Measurements from ENCODE around the gene MRPL55.

DNA sequence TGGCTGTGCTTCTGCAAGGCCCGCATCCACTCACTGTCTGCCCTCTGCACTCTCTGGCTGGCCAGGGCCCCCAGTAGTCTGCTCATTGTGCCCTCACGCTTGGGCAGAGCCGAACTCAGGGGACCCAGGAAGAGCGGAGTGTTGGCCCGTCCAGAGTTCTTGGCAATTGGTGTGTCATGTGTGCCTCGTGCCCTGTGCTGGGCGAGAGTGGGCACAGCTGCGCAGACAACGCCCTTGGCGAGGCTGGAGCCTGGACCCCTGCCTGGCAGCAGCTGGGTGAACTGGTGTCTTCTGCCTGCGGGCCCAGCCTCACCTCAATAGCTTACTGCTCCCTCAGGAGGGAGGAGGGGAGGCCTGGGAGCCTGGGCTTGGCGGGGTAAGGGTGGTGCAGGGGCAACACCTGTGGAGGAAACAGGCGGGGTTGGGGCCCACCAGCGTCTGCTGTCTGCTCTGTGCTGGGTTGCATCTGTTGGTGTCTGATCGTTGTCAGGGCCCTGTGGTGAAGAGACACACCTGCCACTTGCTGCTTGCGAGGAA is 33.1 kb upstream of the MRPL55 start:
- TF ChIP-seq, protein P1, sequence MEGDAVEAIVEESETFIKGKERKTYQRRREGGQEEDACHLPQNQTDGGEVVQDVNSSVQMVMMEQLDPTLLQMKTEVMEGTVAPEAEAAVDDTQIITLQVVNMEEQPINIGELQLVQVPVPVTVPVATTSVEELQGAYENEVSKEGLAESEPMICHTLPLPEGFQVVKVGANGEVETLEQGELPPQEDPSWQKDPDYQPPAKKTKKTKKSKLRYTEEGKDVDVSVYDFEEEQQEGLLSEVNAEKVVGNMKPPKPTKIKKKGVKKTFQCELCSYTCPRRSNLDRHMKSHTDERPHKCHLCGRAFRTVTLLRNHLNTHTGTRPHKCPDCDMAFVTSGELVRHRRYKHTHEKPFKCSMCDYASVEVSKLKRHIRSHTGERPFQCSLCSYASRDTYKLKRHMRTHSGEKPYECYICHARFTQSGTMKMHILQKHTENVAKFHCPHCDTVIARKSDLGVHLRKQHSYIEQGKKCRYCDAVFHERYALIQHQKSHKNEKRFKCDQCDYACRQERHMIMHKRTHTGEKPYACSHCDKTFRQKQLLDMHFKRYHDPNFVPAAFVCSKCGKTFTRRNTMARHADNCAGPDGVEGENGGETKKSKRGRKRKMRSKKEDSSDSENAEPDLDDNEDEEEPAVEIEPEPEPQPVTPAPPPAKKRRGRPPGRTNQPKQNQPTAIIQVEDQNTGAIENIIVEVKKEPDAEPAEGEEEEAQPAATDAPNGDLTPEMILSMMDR (conservative IDR thresholded peaks at IDR 0.05; ENCODE audit: low read depth, low read length), result no peak
- TF ChIP-seq EZH2 (IDR thresholded peaks at IDR 0.05; ENCODE audit: borderline replicate concordance, low read depth, low read length, poor library complexity, severe bottlenecking), result no peak

Data from A673 (cell line).